Epithelial cell of esophagus (primary cell): ENCODE data around the gene GNAI2.
"Not testable (repeated sequence)": the region's sequence is repeated elsewhere in the genome, so short reads cannot be mapped to it uniquely, and the experiment has no call there.

Source experiments
- DNase-seq: peaks from one replicate; pipeline ENCODE4 v3.0.0; 2010; ENCODE audit warnings: low read depth
- H3K4me3 ChIP-seq: 2 replicates; pipeline ENCODE4 v1.5.1; 2011; ENCODE audit warnings: mild to moderate bottlenecking, low read length, control low read depth
- CTCF ChIP-seq: IDR thresholded peaks from 2 replicates; pipeline ENCODE4 v1.5.1; 2011; ENCODE audit warnings: low read depth, mild to moderate bottlenecking, low read length, control low read depth, inconsistent platforms; ENCODE audit not compliant: insufficient read depth; ENCODE audit errors: missing control alignments

Gene GNAI2

DNA sequence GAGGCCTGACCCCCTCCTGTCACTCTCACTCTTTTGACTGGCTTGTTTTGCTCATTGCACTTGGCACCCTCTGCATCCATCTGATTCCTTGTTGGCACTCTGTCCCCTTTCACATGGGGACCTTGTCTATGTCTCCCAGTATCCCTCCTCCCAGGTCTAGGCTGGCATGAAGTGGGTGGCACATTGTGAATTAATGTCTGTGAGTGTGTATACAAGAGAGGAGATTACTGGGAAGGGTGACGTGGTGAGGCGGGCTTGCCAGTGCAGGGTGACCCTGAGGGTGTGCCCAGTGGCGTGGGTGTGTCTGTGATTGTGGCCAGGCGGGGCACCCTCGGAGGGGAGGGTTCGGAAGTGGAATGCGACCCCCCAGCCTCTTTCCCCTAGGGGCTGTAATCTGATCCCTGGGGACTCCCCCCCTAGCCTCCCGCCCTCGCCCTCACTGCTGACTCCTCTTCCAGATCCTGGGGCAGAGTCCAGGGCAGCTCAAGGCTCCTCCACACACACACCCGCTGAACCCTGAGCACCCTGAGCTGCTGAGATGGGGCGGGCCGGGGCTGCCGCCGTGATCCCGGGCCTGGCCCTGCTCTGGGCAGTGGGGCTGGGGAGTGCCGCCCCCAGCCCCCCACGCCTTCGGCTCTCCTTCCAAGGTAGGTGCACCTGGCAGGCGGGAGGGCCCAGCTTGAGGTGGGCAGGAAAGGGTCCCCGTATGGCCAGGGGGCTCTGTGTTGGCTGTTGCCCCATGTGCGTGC lies 32.9 kb downstream of the GNAI2 start, which contains the start of gene SEMA3B:
Gene SEMA3B, plus strand, starts transcription at position 445 of the 749 bp plus-strand sequence. Its CDS starts 94 bp downstream, at position 539.
- TF ChIP-seq CTCF: no peak
- DNase-seq: peak; percentile 76
- no peak within 1 kb of the TSS for H3K4me3 ChIP-seq

- H3K4me3 ChIP-seq: no peak overlapping the region
- no peak for DNase-seq
- no peak for TF ChIP-seq CTCF
Measured at GRCh38 chr3:50269460-50269859, 33.5 kb downstream of the GNAI2 start.

- no peak for TF ChIP-seq CTCF
- H3K4me3 ChIP-seq: no peak overlapping the region
- peak; percentile 65 for DNase-seq
Measured at GRCh38 chr3:50269977-50270413, 34.0 kb downstream of the GNAI2 start.

GRCh38 chr3:50270422-50271224 lies 34.6 kb downstream of the GNAI2 start:
- no peak for TF ChIP-seq CTCF
- no peak overlapping the region for H3K4me3 ChIP-seq
- DNase-seq: no peak

GRCh38 chr3:50271314-50271936 lies 35.4 kb downstream of the GNAI2 start:
- no peak for DNase-seq
- no peak for TF ChIP-seq CTCF
- H3K4me3 ChIP-seq: no peak overlapping the region

GRCh38 chr3:50272538-50272910 lies 36.5 kb downstream of the GNAI2 start:
- not testable (repeated sequence) for H3K4me3 ChIP-seq, DNase-seq
